DOHH2 (cell line): Measurements from ENCODE around the gene ERRFI1.

Experiments used
- H3F3A ChIP-seq: fragments of 200-600 bp; sonication (generic), shearing (Covaris generic); 2 replicates; pipeline ENCODE4 v1.6.0; 2016; ENCODE audit warnings: antibody characterized with exemption, mild to moderate bottlenecking; ENCODE audit not compliant: control insufficient read depth, insufficient read depth
- H3K27ac ChIP-seq: fragments of 200-600 bp; sonication (generic); 2 replicates; pipeline ENCODE4 v1.5.1; 2014; ENCODE audit warnings: low read depth, mild to moderate bottlenecking, low read length, moderate library complexity
- H3K27me3 ChIP-seq: fragments of 200-600 bp; sonication (generic); 2 replicates; pipeline ENCODE4 v1.6.1; 2014; ENCODE audit warnings: mild to moderate bottlenecking, low read length, mixed read lengths; ENCODE audit not compliant: control insufficient read depth
- H3K36me3 ChIP-seq: fragments of 200-600 bp; sonication (generic); 2 replicates; pipeline ENCODE4 v1.6.1; 2014; ENCODE audit warnings: mild to moderate bottlenecking, low read length, moderate library complexity, mixed read lengths; ENCODE audit not compliant: control insufficient read depth
- H3K4me1 ChIP-seq: fragments of 200-600 bp; sonication (generic); 2 replicates; pipeline ENCODE4 v1.6.1; 2014; ENCODE audit warnings: mild to moderate bottlenecking, low read length, mixed read lengths; ENCODE audit not compliant: control insufficient read depth
- H3K4me2 ChIP-seq: fragments of 200-600 bp; sonication (generic); 2 replicates; pipeline ENCODE4 v1.6.0; 2014; ENCODE audit warnings: mild to moderate bottlenecking, low read length, moderate library complexity
- H3K4me3 ChIP-seq: fragments of 200-600 bp; sonication (generic); 2 replicates; pipeline ENCODE4 v1.5.1; 2014; ENCODE audit warnings: mild to moderate bottlenecking, low read length, mixed read lengths
- H3K79me2 ChIP-seq: fragments of 200-600 bp; sonication (generic); 2 replicates; pipeline ENCODE4 v1.6.1; 2014; ENCODE audit warnings: mild to moderate bottlenecking, low read length, mixed read lengths; ENCODE audit not compliant: control insufficient read depth
- H3K9me2 ChIP-seq: fragments of 200-600 bp; sonication (generic); replicated peaks from 2 replicates; pipeline ENCODE4 v1.6.1; 2014; ENCODE audit warnings: mild to moderate bottlenecking, low read length, mixed read lengths; ENCODE audit not compliant: control insufficient read depth
- H3K9me3 ChIP-seq: fragments of 200-600 bp; sonication (generic); 2 replicates; pipeline ENCODE4 v1.6.1; 2014; ENCODE audit warnings: antibody characterized with exemption, low read length, mixed read lengths; ENCODE audit not compliant: control insufficient read depth, insufficient read depth
- H4K20me1 ChIP-seq: fragments of 200-600 bp; sonication (generic); 2 replicates; pipeline ENCODE4 v1.6.0; 2014; ENCODE audit warnings: low read depth, mild to moderate bottlenecking, antibody characterized with exemption, low read length, moderate library complexity; ENCODE audit not compliant: control insufficient read depth, insufficient read depth
- EZH2phosphoT487 ChIP-seq: fragments of 200-600 bp; sonication (generic); IDR thresholded peaks from 2 replicates; pipeline ENCODE4 v1.6.1; 2017; ENCODE audit warnings: borderline replicate concordance, mild to moderate bottlenecking, antibody characterized with exemption, low read length, moderate library complexity, mixed read lengths
- TF ChIP-seq, protein P1 (sequence below): fragments of 200-600 bp; sonication (generic); IDR thresholded peaks from one replicate; pipeline ENCODE4 v1.5.1; 2014; ENCODE audit warnings: antibody characterized with exemption, mild to moderate bottlenecking, low read depth, low read length; ENCODE audit not compliant: poor library complexity, severe bottlenecking

Gene ERRFI1

DNA sequence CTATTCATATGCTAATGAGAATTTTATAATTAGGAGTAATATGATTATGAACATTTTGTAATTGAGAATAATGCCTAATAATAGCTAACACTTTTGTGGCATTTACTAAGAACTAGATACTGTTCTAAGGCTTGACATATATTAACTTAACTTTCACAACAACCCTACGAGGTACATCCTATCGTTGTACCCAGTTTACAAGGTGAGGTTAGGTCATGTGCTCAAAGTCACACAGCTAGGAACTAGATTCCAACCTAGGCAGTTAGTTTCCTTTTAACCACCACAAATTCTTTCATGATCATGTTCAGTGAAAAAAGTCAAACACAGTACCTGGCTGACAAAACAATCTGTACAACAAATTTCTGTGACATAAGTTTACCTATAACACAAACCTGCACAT, 13.0 kb upstream of the ERRFI1 start:
- Histone ChIP-seq H3K9me3 (no peaks in the 10 kb centered on the region), H3K27me3 (peaks cover 5% of the 10 kb centered on the region; the same call in 1 of the 2 replicates), H3K79me2 (no peaks in the 10 kb centered on the region), H4K20me1 (no peaks in the 10 kb centered on the region), H3K36me3 (no peaks in the 10 kb centered on the region), H3K4me1 (no peaks in the 10 kb centered on the region), H3K4me3 (no peak overlapping the region), H3K4me2 (no peak overlapping the region), H3F3A (no peaks in the 10 kb centered on the region), H3K9me2 (no peaks in the 10 kb centered on the region), H3K27ac (no peak overlapping the region)
- no peak for TF ChIP-seq EZH2phosphoT487
- TF ChIP-seq, protein P1, sequence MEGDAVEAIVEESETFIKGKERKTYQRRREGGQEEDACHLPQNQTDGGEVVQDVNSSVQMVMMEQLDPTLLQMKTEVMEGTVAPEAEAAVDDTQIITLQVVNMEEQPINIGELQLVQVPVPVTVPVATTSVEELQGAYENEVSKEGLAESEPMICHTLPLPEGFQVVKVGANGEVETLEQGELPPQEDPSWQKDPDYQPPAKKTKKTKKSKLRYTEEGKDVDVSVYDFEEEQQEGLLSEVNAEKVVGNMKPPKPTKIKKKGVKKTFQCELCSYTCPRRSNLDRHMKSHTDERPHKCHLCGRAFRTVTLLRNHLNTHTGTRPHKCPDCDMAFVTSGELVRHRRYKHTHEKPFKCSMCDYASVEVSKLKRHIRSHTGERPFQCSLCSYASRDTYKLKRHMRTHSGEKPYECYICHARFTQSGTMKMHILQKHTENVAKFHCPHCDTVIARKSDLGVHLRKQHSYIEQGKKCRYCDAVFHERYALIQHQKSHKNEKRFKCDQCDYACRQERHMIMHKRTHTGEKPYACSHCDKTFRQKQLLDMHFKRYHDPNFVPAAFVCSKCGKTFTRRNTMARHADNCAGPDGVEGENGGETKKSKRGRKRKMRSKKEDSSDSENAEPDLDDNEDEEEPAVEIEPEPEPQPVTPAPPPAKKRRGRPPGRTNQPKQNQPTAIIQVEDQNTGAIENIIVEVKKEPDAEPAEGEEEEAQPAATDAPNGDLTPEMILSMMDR: no peak

DNA sequence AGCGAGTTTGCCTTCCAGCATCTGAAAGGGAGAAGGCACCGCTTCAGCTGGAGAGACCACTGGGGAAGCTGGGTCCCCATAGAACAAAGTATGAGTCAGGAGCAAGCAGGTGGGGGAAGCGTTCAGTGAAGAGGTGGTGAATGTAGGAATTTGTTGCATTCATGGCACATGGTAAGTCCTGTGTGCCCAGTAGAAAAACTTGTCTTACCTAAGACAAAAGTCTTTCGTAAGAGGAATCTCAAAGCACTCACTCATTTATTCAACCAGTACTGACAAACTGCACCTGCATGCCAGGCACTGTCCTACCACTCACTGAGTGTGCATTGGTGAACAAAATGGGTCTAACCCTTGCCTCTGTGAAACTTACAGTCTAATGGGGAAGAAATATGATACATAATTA, 9.2 kb upstream of the ERRFI1 start:
- H3K9me2 ChIP-seq: no peaks in the 10 kb centered on the region
- peaks cover under 1% of the 10 kb centered on the region; the same call in 1 of the 2 replicates for H3K27me3 ChIP-seq
- H3K36me3 ChIP-seq: no peaks in the 10 kb centered on the region
- no peak overlapping the region for H3K4me3 ChIP-seq
- no peaks in the 10 kb centered on the region for H3K79me2 ChIP-seq
- H3K4me1 ChIP-seq: no peaks in the 10 kb centered on the region
- TF ChIP-seq, protein P1: no peak
- no peak for TF ChIP-seq EZH2phosphoT487
- no peaks in the 10 kb centered on the region for H3K9me3 ChIP-seq
- no peaks in the 10 kb centered on the region for H3F3A ChIP-seq
- no peaks in the 10 kb centered on the region for H4K20me1 ChIP-seq
- H3K4me2 ChIP-seq: no peak overlapping the region
- no peak overlapping the region for H3K27ac ChIP-seq

DNA sequence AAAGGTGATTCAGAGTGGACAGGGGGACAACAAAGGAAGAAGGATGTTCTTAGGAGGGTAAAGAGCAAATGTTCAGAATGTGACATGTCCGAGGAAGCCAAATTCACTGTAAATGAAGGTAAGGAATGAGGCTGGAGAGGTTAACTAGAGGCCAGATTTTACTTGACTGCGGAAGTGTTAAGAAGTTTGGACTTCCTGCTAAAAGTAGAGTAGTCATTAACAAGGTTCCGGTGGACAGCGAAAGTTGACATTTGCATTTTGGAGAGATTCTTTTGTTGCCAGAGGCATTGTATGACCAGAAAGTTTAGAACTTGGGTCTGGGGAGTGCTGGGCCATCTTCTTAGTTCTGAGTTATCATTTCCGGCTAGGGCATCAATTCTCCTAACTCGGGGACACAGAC, 7.2 kb upstream of the ERRFI1 start:
- H3K36me3 ChIP-seq: no peaks in the 10 kb centered on the region
- H3K27ac ChIP-seq: no peak overlapping the region
- H3K9me2 ChIP-seq: no peaks in the 10 kb centered on the region
- TF ChIP-seq, protein P1: no peak
- no peak for TF ChIP-seq EZH2phosphoT487
- no peaks in the 10 kb centered on the region for H4K20me1 ChIP-seq
- no peaks in the 10 kb centered on the region for H3K9me3 ChIP-seq
- H3K4me1 ChIP-seq: no peaks in the 10 kb centered on the region
- no peak overlapping the region for H3K4me3 ChIP-seq
- H3K27me3 ChIP-seq: 0 out of 2 replicates have a peak, but pooled peaks cover 3% of the 10 kb centered on the region
- H3K79me2 ChIP-seq: no peaks in the 10 kb centered on the region
- H3K4me2 ChIP-seq: no peak overlapping the region
- no peaks in the 10 kb centered on the region for H3F3A ChIP-seq
